ENCODE data around the gene SV2B. TPM values are rescaled to one million over a fixed set of nuclear protein-coding genes. Genes with fewer than 3 reads are reported as not detected.

Gene SV2B
- total and polyA plus RNA-seq, 2 donors (not counting 3 experiments of a cell fraction or from before 2014, with no cell fraction given): not detected

DNA sequence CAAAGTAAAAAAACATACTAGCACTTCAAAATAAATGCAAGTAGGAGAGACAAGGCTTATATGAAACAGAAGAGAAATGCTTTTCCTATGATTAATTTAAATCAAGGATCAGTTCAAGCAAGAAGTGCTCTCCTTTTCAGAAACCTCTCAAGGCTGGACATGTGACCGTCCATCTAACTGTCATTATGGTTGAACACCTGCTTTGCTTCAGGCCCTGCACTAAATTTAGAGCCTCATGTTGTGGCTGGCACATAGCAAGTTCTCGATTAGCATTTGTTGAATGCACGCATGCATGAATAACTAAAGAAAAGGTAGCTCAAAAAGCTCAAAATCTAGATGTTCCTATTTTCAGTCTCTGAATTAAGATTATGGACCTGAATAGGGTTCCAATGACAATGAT lies 82.0 kb downstream of the SV2B start:
- ChIA-PET POLR2A (no interaction called here), CTCF (no interaction called here)
- TF ChIP-seq GATA2 (IDR thresholded peaks at IDR 0.05; ENCODE audit: insufficient read depth, insufficient read length, low read depth, low read length): no peak
- no peak for TF ChIP-seq EZH2 (IDR thresholded peaks at IDR 0.05; ENCODE audit: borderline replicate concordance, low read depth, low read length, severe bottlenecking)
- TF ChIP-seq FOS (IDR thresholded peaks at IDR 0.05; ENCODE audit: borderline replicate concordance, insufficient read depth, low read length): no peak
- TF ChIP-seq, protein P1, sequence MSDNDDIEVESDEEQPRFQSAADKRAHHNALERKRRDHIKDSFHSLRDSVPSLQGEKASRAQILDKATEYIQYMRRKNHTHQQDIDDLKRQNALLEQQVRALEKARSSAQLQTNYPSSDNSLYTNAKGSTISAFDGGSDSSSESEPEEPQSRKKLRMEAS (IDR thresholded peaks at IDR 0.05; ENCODE audit: insufficient read depth, insufficient read length): no peak
- no peak for TF ChIP-seq JUN (IDR thresholded peaks at IDR 0.05; ENCODE audit: borderline replicate concordance, insufficient read depth, insufficient read length, low read depth)
- TF ChIP-seq POLR2A (IDR thresholded peaks at IDR 0.05; ENCODE audit: low read depth, low read length): no peak
- no peak for TF ChIP-seq MYC (IDR thresholded peaks at IDR 0.05; ENCODE audit: low read depth, low read length)
- no peak for TF ChIP-seq POLR2AphosphoS5 (IDR thresholded peaks at IDR 0.05; ENCODE audit: insufficient read depth, low read depth, low read length)
- no peak for TF ChIP-seq CTCF (IDR thresholded peaks at IDR 0.05; ENCODE audit: extremely low read depth in 1 of 2, insufficient read depth in 1 of 2, low read depth in 1 of 2, low read length in 2 of 2)
- intact Hi-C loops (cut with micrococcal nuclease) (no loop called here), dilution Hi-C loops (cut with MboI; ENCODE audit: extremely low pct_ligation_motif_present, low sequenced_read_pairs) (no loop called here)
- no peak overlapping the region for H3K4me2 ChIP-seq (ENCODE audit: insufficient read depth, low read length)
- no peak overlapping the region for H2AFZ ChIP-seq (ENCODE audit: low read depth, low read length)
- no peaks in the 10 kb centered on the region for H3K27me3 ChIP-seq (ENCODE audit: control insufficient read depth in 2 of 2, insufficient read depth in 2 of 2, low read length in 2 of 2)
- no peak overlapping the region for H3K9ac ChIP-seq (replicated peaks; ENCODE audit: extremely low read depth, insufficient read depth, low read length)
- no peaks in the 10 kb centered on the region for H4K20me1 ChIP-seq (replicated peaks; ENCODE audit: control insufficient read depth, extremely low read depth, insufficient read depth, low read length)
- no peak for FAIRE-seq
- H3K9me3 ChIP-seq (replicated peaks; ENCODE audit: control insufficient read depth, insufficient read depth, low read length): no peaks in the 10 kb centered on the region
- DNase-seq (ENCODE audit: low read depth, low spot score): no peak
- H3K9me1 ChIP-seq (replicated peaks; ENCODE audit: control insufficient read depth, extremely low read depth, insufficient read depth, low read length): no peaks in the 10 kb centered on the region
- H3K79me2 ChIP-seq (ENCODE audit: control insufficient read depth, insufficient read depth, low read length): no peaks in the 10 kb centered on the region
- no peak overlapping the region for H3K4me3 ChIP-seq (replicated peaks in 1 of 3; ENCODE audit: insufficient read depth in 1 of 3, low read depth in 1 of 3, low read length in 3 of 3)
- no peak overlapping the region for H3K27ac ChIP-seq (ENCODE audit: insufficient read depth, low read depth, low read length)
- BruUV-seq (replicated peaks): no TSS peak
- no peaks in the 10 kb centered on the region for H3K4me1 ChIP-seq (ENCODE audit: control insufficient read depth, extremely low read depth, insufficient read depth, low read length)
- no peaks in the 10 kb centered on the region for H3K36me3 ChIP-seq (ENCODE audit: control insufficient read depth in 2 of 2, extremely low read depth in 1 of 2, insufficient read depth in 2 of 2, low read length in 2 of 2)
